HEK293 (cell line): ENCODE data around the gene INPP5F.

Experiments
- CTCF ChIA-PET: fragments of 350-600 bp; formaldehyde crosslinking; extraction: SDS; loops from one replicate; lab custom pipeline; 2021; ENCODE audit warnings: antibody characterized with exemption; lab: Yijun Ruan, JAX
- POLR2A ChIA-PET: fragments of 300-600 bp; formaldehyde crosslinking; extraction: SDS; loops from one replicate; lab custom pipeline; 2020; ENCODE audit warnings: antibody characterized with exemption, inconsistent platforms; lab: Yijun Ruan, JAX
- H3K27ac ChIP-seq: fragments of 200-500 bp; sonication (Bioruptor generic); 2 replicates; pipeline ENCODE4 v1.5.1; 2014; ENCODE audit warnings: low read depth, low read length, control low read depth, inconsistent platforms; ENCODE audit errors: extremely low read depth
- H3K36me3 ChIP-seq, 2 experiments: fragments of 200-500 bp in 1 of 2; sonication (Bioruptor generic) in 1 of 2; 1 replicate in 1 of 2; 2 replicates in 1 of 2; pipeline ENCODE4 v1.5.1; 2014 to 2017; ENCODE audit warnings: inconsistent platforms in 2 of 2, low read length in 2 of 2; ENCODE audit not compliant: control insufficient read depth in 2 of 2, insufficient read depth in 1 of 2
- H3K4me1 ChIP-seq: fragments of 200-500 bp; sonication (Bioruptor generic); 2 replicates; pipeline ENCODE4 v1.5.1; 2014; ENCODE audit warnings: mild to moderate bottlenecking, low read length, inconsistent platforms; ENCODE audit not compliant: control insufficient read depth, insufficient read depth
- H3K4me3 ChIP-seq: 2 replicates; pipeline ENCODE4 v1.5.1; 2011; ENCODE audit warnings: low read depth, mild to moderate bottlenecking, control low read depth, low read length, moderate library complexity
- H3K9me3 ChIP-seq: fragments of 200-500 bp; sonication (Bioruptor generic); 2 replicates; pipeline ENCODE4 v1.5.1; 2014; ENCODE audit warnings: low read depth, low read length, inconsistent platforms; ENCODE audit not compliant: control insufficient read depth, insufficient read depth
- HOXA7 ChIP-seq: sonication (generic); formaldehyde crosslinking; IDR thresholded peaks from 2 replicates; pipeline ENCODE4 v1.8.1; 2022; ENCODE audit warnings: missing genetic modification reagents, borderline replicate concordance
- REST ChIP-seq: fragments of 450-650 bp; formaldehyde crosslinking; IDR thresholded peaks from 2 replicates; pipeline ENCODE4 v1.5.1; 2016; ENCODE audit warnings: missing biosample characterization, missing genetic modification characterization
- SCRT2 ChIP-seq: fragments of 450-650 bp; formaldehyde crosslinking; IDR thresholded peaks from 2 replicates; pipeline ENCODE4 v1.5.1; 2016; ENCODE audit warnings: missing biosample characterization, missing genetic modification characterization
- TRIM28 ChIP-seq: IDR thresholded peaks from 2 replicates; pipeline ENCODE4 v1.6.1; 2011; ENCODE audit warnings: low read length, control low read depth, borderline replicate concordance
- WT1 ChIP-seq: fragments of 450-650 bp; formaldehyde crosslinking; IDR thresholded peaks from 2 replicates; pipeline ENCODE4 v1.5.1; 2016; ENCODE audit warnings: missing biosample characterization, missing genetic modification characterization
- ZBTB48 ChIP-seq: fragments of 450-650 bp; formaldehyde crosslinking; IDR thresholded peaks from 2 replicates; pipeline ENCODE4 v1.5.1; 2016; ENCODE audit warnings: missing biosample characterization, missing genetic modification characterization
- ZNF10 ChIP-seq: fragments of 450-650 bp; formaldehyde crosslinking; IDR thresholded peaks from 2 replicates; pipeline ENCODE4 v1.5.1; 2017; ENCODE audit warnings: missing biosample characterization, missing genetic modification characterization
- ZNF239 ChIP-seq: fragments of 450-650 bp; formaldehyde crosslinking; IDR thresholded peaks from 2 replicates; pipeline ENCODE4 v1.5.1; 2016; ENCODE audit warnings: missing biosample characterization, missing genetic modification characterization
- ZNF341 ChIP-seq: fragments of 450-650 bp; formaldehyde crosslinking; IDR thresholded peaks from 2 replicates; pipeline ENCODE4; 2016; ENCODE audit warnings: low read depth, missing biosample characterization, missing genetic modification characterization
- ZNF366 ChIP-seq: fragments of 450-650 bp; formaldehyde crosslinking; conservative IDR thresholded peaks from 2 replicates; pipeline ENCODE4 v1.5.1; 2016; ENCODE audit warnings: missing biosample characterization, missing genetic modification characterization
- ZNF416 ChIP-seq: fragments of 450-650 bp; formaldehyde crosslinking; IDR thresholded peaks from 2 replicates; pipeline ENCODE4 v1.5.1; 2016; ENCODE audit warnings: missing biosample characterization, missing genetic modification characterization
- ZNF513 ChIP-seq: fragments of 450-650 bp; IDR thresholded peaks from 2 replicates; pipeline ENCODE4 v1.5.1; 2018; ENCODE audit warnings: missing biosample characterization, missing genetic modification characterization
- ZNF561 ChIP-seq: fragments of 450-650 bp; IDR thresholded peaks from 2 replicates; pipeline ENCODE4 v1.5.1; 2018; ENCODE audit warnings: missing biosample characterization, missing genetic modification characterization, borderline replicate concordance
- ZNF777 ChIP-seq: fragments of 450-650 bp; formaldehyde crosslinking; IDR thresholded peaks from 2 replicates; pipeline ENCODE4 v1.5.1; 2017; ENCODE audit warnings: missing biosample characterization, missing genetic modification characterization, borderline replicate concordance
- TF ChIP-seq, protein P1 (sequence below): fragments of 450-650 bp; formaldehyde crosslinking; IDR thresholded peaks from 2 replicates; pipeline ENCODE4 v1.5.1; 2016; ENCODE audit warnings: missing biosample characterization, missing genetic modification characterization

INPP5F gene

GRCh38 chr10:119723161-119723560 is 2.7 kb upstream of the INPP5F start (continued):
- no peak for TF ChIP-seq ZNF777
- no peak for TF ChIP-seq ZNF416 (tag by site-specific recombination)
- TF ChIP-seq ZNF366 (tag by site-specific recombination) = no peak
- TF ChIP-seq ZNF239 (tag by site-specific recombination) = no peak
- TF ChIP-seq WT1 = no peak

DNA sequence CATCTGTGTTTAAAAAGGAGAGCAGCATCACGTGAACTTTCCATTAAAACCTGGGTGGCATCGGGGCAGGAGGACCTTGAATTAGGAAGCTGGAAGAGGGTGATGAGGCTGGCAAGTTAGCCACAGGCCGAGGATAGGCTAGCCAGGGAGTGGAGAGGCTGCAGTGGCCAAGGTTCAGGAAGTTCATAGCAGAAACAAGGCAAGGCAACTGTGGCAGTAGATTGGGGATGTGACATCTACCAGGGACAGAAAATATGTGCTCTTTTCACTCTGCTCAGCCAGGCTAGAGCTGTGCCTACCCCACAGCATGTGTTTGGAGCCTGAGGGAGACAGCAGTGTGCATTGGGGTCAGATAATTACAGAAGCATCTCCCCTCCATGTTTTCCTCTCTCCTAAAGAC is 2.2 kb upstream of the INPP5F start:
- ChIA-PET POLR2A (no interaction called here), CTCF (interaction anchor here (1.4 to 1.8 kb wide), 2 partner anchors 36 to 38 kb away, joined by 4 to 6 read pairs; no protein-coding TSS in a partner anchor)

More for the DNA sequence above, 2.2 kb upstream of the INPP5F start:
- Histone ChIP-seq H3K27ac (no peak overlapping the region), H3K36me3 (no peaks in the 10 kb centered on the region), H3K4me3 (no peak overlapping the region), H3K4me1 (peaks cover 16% of the 10 kb centered on the region), H3K9me3 (no peaks in the 10 kb centered on the region)
- no peak for TF ChIP-seq ZNF341 (tag by site-specific recombination)
- no peak for TF ChIP-seq ZNF513 (tag by site-specific recombination)
- TF ChIP-seq, protein P1, sequence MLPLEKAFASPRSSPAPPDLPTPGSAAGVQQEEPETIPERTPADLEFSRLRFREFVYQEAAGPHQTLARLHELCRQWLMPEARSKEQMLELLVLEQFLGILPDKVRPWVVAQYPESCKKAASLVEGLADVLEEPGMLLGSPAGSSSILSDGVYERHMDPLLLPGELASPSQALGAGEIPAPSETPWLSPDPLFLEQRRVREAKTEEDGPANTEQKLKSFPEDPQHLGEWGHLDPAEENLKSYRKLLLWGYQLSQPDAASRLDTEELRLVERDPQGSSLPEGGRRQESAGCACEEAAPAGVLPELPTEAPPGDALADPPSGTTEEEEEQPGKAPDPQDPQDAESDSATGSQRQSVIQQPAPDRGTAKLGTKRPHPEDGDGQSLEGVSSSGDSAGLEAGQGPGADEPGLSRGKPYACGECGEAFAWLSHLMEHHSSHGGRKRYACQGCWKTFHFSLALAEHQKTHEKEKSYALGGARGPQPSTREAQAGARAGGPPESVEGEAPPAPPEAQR (tag by site-specific recombination) = no peak
- no peak for TF ChIP-seq ZNF10 (tag by site-specific recombination)
- no peak for TF ChIP-seq REST (tag by site-specific recombination)
- TF ChIP-seq TRIM28 = no peak
- no peak for TF ChIP-seq HOXA7 (CRISPR knock-in tag)
- no peak for TF ChIP-seq ZBTB48 (tag by site-specific recombination)
- TF ChIP-seq ZNF561 (tag by site-specific recombination) = no peak
- TF ChIP-seq SCRT2 (tag by site-specific recombination) = no peak
